Sigmoid colon (tissue), 4 donors: ENCODE measurements around the gene FCRL6.

Experiments used
- CTCF ChIP-seq, 4 experiments: fragments of 450-650 bp in 3 of 4; fragments of 200-600 bp in 1 of 4; IDR thresholded peaks; one replicate each; pipeline ENCODE4 v1.5.1; 2016 to 2019; ENCODE audit warnings: antibody characterized with exemption in 4 of 4, mild to moderate bottlenecking in 3 of 4, moderate library complexity in 2 of 4
- EP300 ChIP-seq, 4 donors: sonication (generic); formaldehyde crosslinking; IDR thresholded peaks; one replicate each; pipeline ENCODE4 v1.6.1; 2017; ENCODE audit warnings: antibody characterized with exemption in 4 of 4
- POLR2A ChIP-seq, 2 donors: fragments of 450-650 bp; IDR thresholded peaks; one replicate each; pipeline ENCODE4 v1.6.1; 2016; ENCODE audit warnings: antibody characterized with exemption in 2 of 2, mild to moderate bottlenecking in 2 of 2, moderate library complexity in 2 of 2
- POLR2AphosphoS5 ChIP-seq, 4 donors: sonication (generic); formaldehyde crosslinking; IDR thresholded peaks; one replicate each; pipeline ENCODE4 v1.6.1; 2017; ENCODE audit warnings: antibody characterized with exemption in 4 of 4

GRCh38 chr1:159804924-159805323 is 2.8 kb downstream of the FCRL6 start:
- TF ChIP-seq CTCF (IDR thresholded peaks at IDR 0.05) = no peak
- TF ChIP-seq EP300 (IDR thresholded peaks at IDR 0.05) = no peak
- no peak for TF ChIP-seq POLR2A (IDR thresholded peaks at IDR 0.05)
- TF ChIP-seq POLR2AphosphoS5 (IDR thresholded peaks at IDR 0.05) = no peak
